SK-N-SH (cell line): ENCODE data around the gene RNF169.

Experiments used
- CHD2 ChIP-seq: fragments of 150-350 bp; IDR thresholded peaks from 2 replicates; pipeline ENCODE4 v1.6.1; 2018; ENCODE audit warnings: low read length; ENCODE audit not compliant: partially characterized antibody
- EP300 ChIP-seq, 2 experiments: IDR thresholded peaks; 2 replicates each; pipeline versions ENCODE4 v1.4.0 to v1.6.1; 2012; ENCODE audit warnings: borderline replicate concordance in 1 of 2, low read depth in 1 of 2, low read length in 1 of 2
- FOXJ3 ChIP-seq: sonication (generic); formaldehyde crosslinking; IDR thresholded peaks from 2 replicates; pipeline ENCODE4 v1.5.1; 2020; ENCODE audit warnings: mild to moderate bottlenecking, missing genetic modification reagents
- NRF1 ChIP-seq: IDR thresholded peaks from 2 replicates; pipeline ENCODE4 v1.6.1; 2012; ENCODE audit warnings: low read depth, mild to moderate bottlenecking, low read length
- RFX5 ChIP-seq: IDR thresholded peaks from 2 replicates; pipeline ENCODE4 v1.6.1; 2012; ENCODE audit warnings: mild to moderate bottlenecking, improper control_type of control experiment, low read length
- SMC3 ChIP-seq: IDR thresholded peaks from 2 replicates; pipeline ENCODE4 v1.6.1; 2012; ENCODE audit warnings: low read depth, low read length, improper control_type of control experiment
- TAF1 ChIP-seq: IDR thresholded peaks from 2 replicates; pipeline ENCODE4 v1.6.1; 2012; ENCODE audit warnings: low read depth, mild to moderate bottlenecking, low read length, moderate library complexity, borderline replicate concordance
- TEAD4 ChIP-seq: IDR thresholded peaks from 2 replicates; pipeline ENCODE4 v1.4.0; 2012; ENCODE audit warnings: mild to moderate bottlenecking, borderline replicate concordance; ENCODE audit not compliant: insufficient read depth
- TF ChIP-seq, protein P1 (sequence below): fragments of 200-600 bp; sonication (generic); IDR thresholded peaks from 2 replicates; pipeline ENCODE4 v1.6.1; 2017; ENCODE audit warnings: antibody characterized with exemption, mild to moderate bottlenecking, moderate library complexity

- no peak for TF ChIP-seq NRF1
- no peak for TF ChIP-seq RFX5
- TF ChIP-seq TAF1, result no peak
- TF ChIP-seq EP300 (IDR thresholded peaks at IDR 0.05; ENCODE audit: borderline replicate concordance in 1 of 2, low read depth in 1 of 2, low read length in 1 of 2), result no peak
- TF ChIP-seq, protein P1, sequence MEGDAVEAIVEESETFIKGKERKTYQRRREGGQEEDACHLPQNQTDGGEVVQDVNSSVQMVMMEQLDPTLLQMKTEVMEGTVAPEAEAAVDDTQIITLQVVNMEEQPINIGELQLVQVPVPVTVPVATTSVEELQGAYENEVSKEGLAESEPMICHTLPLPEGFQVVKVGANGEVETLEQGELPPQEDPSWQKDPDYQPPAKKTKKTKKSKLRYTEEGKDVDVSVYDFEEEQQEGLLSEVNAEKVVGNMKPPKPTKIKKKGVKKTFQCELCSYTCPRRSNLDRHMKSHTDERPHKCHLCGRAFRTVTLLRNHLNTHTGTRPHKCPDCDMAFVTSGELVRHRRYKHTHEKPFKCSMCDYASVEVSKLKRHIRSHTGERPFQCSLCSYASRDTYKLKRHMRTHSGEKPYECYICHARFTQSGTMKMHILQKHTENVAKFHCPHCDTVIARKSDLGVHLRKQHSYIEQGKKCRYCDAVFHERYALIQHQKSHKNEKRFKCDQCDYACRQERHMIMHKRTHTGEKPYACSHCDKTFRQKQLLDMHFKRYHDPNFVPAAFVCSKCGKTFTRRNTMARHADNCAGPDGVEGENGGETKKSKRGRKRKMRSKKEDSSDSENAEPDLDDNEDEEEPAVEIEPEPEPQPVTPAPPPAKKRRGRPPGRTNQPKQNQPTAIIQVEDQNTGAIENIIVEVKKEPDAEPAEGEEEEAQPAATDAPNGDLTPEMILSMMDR, result no peak
- no peak for TF ChIP-seq TEAD4
- TF ChIP-seq FOXJ3, result no peak
- TF ChIP-seq SMC3, result no peak
- TF ChIP-seq CHD2, result no peak
These were observed 47.3 kb upstream of the RNF169 start for GRCh38 chr11:74701351-74701750.
